Vagina (tissue), 2 donors: ENCODE results near the gene SH2D6. TPM values are rescaled to one million over a fixed set of nuclear protein-coding genes. Genes with fewer than 3 reads are reported as not detected.

Experiments
- DNase-seq, 2 donors: peaks; one replicate each; pipeline ENCODE4 v3.0.0-alpha.2; 2017; ENCODE audit errors: extremely low spot score in 2 of 2
- H3K27ac ChIP-seq: fragments of 200-600 bp; sonication (generic); one replicate; pipeline ENCODE4 v1.5.1; 2019
- H3K27me3 ChIP-seq: fragments of 200-600 bp; sonication (generic); one replicate; pipeline ENCODE4 v1.5.1; 2019
- H3K36me3 ChIP-seq, 2 donors: fragments of 200-600 bp; sonication (generic); one replicate each; pipeline ENCODE4 v1.5.1; 2017 to 2019
- H3K4me1 ChIP-seq: fragments of 200-600 bp; sonication (generic); one replicate; pipeline ENCODE4 v1.5.1; 2019
- H3K4me3 ChIP-seq, 2 donors: fragments of 200-600 bp; sonication (generic); 1 replicate in 1 of 2; 2 replicates in 1 of 2; pipeline ENCODE4 v1.5.1; 2016 to 2019
- H3K9me3 ChIP-seq: fragments of 200-600 bp; sonication (generic); one replicate; pipeline ENCODE4 v1.5.1; 2019
- POLR2A ChIP-seq, 2 donors: fragments of 450-650 bp; IDR thresholded peaks; one replicate each; pipeline ENCODE4 v1.6.1; 2017; ENCODE audit warnings: antibody characterized with exemption in 2 of 2, mild to moderate bottlenecking in 2 of 2, moderate library complexity in 2 of 2
- POLR2AphosphoS5 ChIP-seq, 2 donors: sonication (generic); formaldehyde crosslinking; IDR thresholded peaks; one replicate each; pipeline ENCODE4 v1.9.0; 2017; ENCODE audit warnings: antibody characterized with exemption in 2 of 2, mild to moderate bottlenecking in 2 of 2, low read depth in 1 of 2; ENCODE audit not compliant: insufficient read depth in 1 of 2
- intact Hi-C: fragments of 100-400 bp; cut with DNase I; formaldehyde crosslinking; loops from one replicate; pipeline ENCODE4 v1.15.1; 2023
- total RNA-seq: library from RNA; depleted of rRNA; stranded (reverse); fragments of >200 nt; gene quantifications from one replicate; pipeline ENCODE4 v1.2.3, GENCODE V29; 2016
- TF ChIP-seq, protein P1 (sequence below), 3 experiments: fragments of 450-650 bp in 2 of 3; fragments of 200-600 bp in 1 of 3; sonication (generic) in 1 of 3; IDR thresholded peaks; one replicate each; pipeline ENCODE4 v1.5.1; 2017 to 2019; ENCODE audit warnings: antibody characterized with exemption in 3 of 3, mild to moderate bottlenecking in 2 of 3, moderate library complexity in 2 of 3

The SH2D6 gene
- total RNA-seq, 1 donor from 2014 or later = not detected

DNA sequence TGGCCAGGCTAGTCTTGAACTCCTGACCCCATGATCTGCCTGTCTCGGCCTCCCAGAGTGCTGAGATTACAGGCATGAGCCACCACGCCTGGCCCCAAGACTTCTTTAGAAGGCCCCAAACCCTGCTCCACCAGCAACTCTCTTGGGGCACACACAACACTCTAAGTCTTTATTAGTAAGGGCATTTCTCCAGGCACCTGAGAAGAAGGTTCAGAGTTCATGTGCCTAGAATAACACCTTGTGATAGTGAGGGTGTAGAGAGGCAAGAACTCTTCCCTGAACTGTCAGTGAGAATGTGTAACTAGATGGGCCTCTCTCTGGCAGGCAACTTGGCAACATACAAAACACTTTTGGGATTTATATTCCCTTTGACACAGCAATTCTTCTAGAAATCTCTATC, 43.8 kb downstream of the SH2D6 start:
- intact Hi-C loops = no loop called here

DNA sequence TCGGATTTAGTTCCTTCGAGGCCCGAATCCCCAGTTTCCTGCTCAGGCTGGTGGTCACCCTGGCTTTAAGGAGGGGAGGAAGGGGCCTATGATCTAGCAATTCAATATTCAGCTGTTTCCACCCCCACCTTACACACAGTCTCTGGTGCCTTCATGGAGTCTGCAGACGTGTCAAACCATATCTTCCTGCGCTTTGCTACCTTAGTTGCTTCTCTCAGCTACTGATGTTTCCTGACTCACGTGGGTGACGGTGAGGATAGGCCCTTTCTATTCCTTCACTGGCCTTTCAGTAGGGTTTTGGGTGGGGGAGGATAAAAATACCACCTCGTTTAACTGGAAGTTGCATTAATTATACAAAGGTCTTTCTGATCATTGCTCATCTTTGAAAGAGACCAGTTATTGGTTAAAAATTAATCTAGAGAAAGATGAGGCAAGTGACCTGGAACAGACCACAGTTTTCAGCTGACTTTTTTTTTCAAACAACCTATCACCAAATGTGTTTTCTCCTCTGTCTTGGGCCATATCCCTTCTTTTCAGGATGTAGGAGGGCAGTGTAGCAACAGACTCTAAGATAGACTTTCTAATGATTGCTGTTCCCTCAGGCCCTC, 49.7 kb downstream of the SH2D6 start:
- Histone ChIP-seq H3K9me3 (no peaks in the 10 kb centered on the region), H3K4me3 (no peak overlapping the region), H3K27me3 (no peaks in the 10 kb centered on the region), H3K4me1 (peaks cover 23% of the 10 kb centered on the region), H3K36me3 (no peaks in the 10 kb centered on the region), H3K27ac (no peak overlapping the region)
- TF ChIP-seq POLR2A (IDR thresholded peaks at IDR 0.05) (no peak), POLR2AphosphoS5 (IDR thresholded peaks at IDR 0.05; ENCODE audit: insufficient read depth in 1 of 2, low read depth in 1 of 2) (no peak)
- TF ChIP-seq, protein P1, sequence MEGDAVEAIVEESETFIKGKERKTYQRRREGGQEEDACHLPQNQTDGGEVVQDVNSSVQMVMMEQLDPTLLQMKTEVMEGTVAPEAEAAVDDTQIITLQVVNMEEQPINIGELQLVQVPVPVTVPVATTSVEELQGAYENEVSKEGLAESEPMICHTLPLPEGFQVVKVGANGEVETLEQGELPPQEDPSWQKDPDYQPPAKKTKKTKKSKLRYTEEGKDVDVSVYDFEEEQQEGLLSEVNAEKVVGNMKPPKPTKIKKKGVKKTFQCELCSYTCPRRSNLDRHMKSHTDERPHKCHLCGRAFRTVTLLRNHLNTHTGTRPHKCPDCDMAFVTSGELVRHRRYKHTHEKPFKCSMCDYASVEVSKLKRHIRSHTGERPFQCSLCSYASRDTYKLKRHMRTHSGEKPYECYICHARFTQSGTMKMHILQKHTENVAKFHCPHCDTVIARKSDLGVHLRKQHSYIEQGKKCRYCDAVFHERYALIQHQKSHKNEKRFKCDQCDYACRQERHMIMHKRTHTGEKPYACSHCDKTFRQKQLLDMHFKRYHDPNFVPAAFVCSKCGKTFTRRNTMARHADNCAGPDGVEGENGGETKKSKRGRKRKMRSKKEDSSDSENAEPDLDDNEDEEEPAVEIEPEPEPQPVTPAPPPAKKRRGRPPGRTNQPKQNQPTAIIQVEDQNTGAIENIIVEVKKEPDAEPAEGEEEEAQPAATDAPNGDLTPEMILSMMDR (IDR thresholded peaks at IDR 0.05) = no peak
- DNase-seq = no peak
- intact Hi-C loops = no loop called here

More for the DNA sequence above, 43.8 kb downstream of the SH2D6 start:
- no peaks in the 10 kb centered on the region for H3K27me3 ChIP-seq
- H3K27ac ChIP-seq = no peak overlapping the region
- TF ChIP-seq POLR2A (IDR thresholded peaks at IDR 0.05) (no peak), POLR2AphosphoS5 (IDR thresholded peaks at IDR 0.05; ENCODE audit: insufficient read depth in 1 of 2, low read depth in 1 of 2) (no peak)
- TF ChIP-seq, protein P1 (IDR thresholded peaks at IDR 0.05) = no peak
- no peaks in the 10 kb centered on the region for H3K9me3 ChIP-seq
- H3K4me1 ChIP-seq = no peaks in the 10 kb centered on the region
- no peaks in the 10 kb centered on the region for H3K36me3 ChIP-seq
- DNase-seq = no peak
- no peak overlapping the region for H3K4me3 ChIP-seq

DNA sequence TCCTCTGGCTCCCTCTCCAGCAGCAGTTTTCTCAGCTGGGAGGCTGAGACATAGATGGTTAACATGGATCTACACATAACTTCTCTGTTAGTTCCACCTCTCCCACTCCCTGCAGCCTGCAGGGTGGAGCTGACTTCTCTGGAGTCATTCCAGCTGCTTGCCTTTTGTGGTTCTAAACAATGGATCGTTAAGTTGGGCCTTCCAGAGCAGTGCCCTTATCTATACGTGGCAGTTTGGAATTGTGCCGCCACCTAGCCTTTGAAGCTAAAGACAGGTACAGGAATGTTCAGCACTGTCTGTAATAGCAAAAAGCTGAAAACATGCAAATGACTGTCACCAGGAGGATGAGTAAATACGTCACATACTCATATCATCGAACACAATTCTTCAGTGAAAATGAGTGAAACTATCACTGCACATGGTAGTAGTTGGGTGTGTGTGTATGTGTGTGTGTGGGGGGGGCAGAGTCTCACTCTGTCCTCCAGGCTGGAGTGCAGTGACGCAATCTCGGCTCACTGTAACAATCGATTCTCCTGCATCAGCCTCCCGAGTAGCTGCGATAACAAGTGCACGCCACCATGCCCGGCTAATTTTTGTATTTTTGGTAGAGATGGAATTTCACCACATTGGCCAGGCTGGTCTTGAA, 50.3 kb downstream of the SH2D6 start:
- DNase-seq = no peak
- Histone ChIP-seq H3K27ac (no peak overlapping the region), H3K27me3 (no peaks in the 10 kb centered on the region), H3K9me3 (no peaks in the 10 kb centered on the region), H3K4me3 (no peak overlapping the region), H3K4me1 (peaks cover 23% of the 10 kb centered on the region), H3K36me3 (no peaks in the 10 kb centered on the region)
- no peak for TF ChIP-seq POLR2AphosphoS5 (IDR thresholded peaks at IDR 0.05; ENCODE audit: insufficient read depth in 1 of 2, low read depth in 1 of 2)
- no peak for TF ChIP-seq POLR2A (IDR thresholded peaks at IDR 0.05)
- TF ChIP-seq, protein P1 (IDR thresholded peaks at IDR 0.05) = no peak
- intact Hi-C loops = no loop called here

DNA sequence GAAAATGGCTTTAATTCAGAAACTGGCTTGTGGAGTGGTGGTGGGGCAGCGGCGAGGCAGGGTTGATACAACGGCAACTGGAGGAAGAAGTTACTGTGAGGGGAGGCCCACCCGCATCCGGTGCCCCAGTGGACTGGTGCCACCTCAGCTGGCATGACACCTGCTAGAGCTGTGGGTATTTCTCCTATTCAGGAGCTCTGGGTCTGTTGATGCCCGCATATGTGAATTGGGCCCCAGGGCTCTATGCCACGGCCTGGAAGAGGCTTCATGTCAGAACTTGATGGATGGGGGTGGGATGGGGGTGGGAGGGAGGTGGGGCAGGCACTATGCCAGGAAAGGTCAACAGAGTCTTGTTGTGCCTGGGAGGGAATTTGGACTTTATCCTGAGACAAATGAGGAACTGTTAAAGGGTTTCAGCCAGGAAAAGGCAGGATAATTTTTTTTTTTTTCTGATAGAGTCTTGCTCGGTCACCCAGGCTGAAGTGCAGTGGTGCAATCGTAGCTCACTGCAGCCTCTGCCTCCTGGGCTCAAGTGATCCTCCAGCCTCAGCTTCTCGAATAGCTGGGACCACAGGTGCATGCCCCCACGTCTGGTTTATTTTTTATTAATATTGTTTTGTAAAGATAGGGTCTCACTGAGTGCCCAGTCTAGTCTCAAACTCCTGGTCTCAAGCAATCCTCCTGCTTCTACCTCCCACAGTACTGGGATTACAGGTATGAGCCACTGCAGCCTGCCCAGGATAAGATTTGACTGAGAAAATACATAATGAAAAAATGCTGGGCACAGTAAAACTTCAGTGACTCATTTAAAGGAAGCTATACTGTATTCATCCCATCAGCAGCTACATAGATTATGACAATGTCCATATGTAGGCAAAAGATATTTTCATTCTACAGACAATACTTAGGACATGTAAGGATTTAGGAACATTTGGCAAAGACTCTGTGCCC, 52.6 kb downstream of the SH2D6 start:
- intact Hi-C loops = no loop called here

More for the DNA sequence above, 52.6 kb downstream of the SH2D6 start:
- Histone ChIP-seq H3K9me3 (no peaks in the 10 kb centered on the region), H3K27me3 (no peaks in the 10 kb centered on the region), H3K36me3 (no peaks in the 10 kb centered on the region), H3K4me3 (no peak overlapping the region), H3K27ac (no peak overlapping the region), H3K4me1 (peaks cover 23% of the 10 kb centered on the region)
- no peak for DNase-seq
- TF ChIP-seq POLR2A (IDR thresholded peaks at IDR 0.05) = no peak
- no peak for TF ChIP-seq POLR2AphosphoS5 (IDR thresholded peaks at IDR 0.05; ENCODE audit: insufficient read depth in 1 of 2, low read depth in 1 of 2)
- TF ChIP-seq, protein P1 (IDR thresholded peaks at IDR 0.05) = no peak
